AG04450 (cell line): ENCODE results near the gene PLCD3. TPM values are rescaled to one million over a fixed set of nuclear protein-coding genes. Genes with fewer than 3 reads are reported as not detected.

Source experiments
- CTCF ChIA-PET: fragments of 300-600, 350-600 bp; formaldehyde crosslinking; extraction: SDS; loops from one replicate; lab custom pipeline; 2022; ENCODE audit warnings: antibody characterized with exemption, inconsistent platforms; lab: Charles Lee
- POLR2A ChIA-PET: fragments of 350-600 bp; formaldehyde crosslinking; extraction: SDS; loops from one replicate; lab custom pipeline; 2021; ENCODE audit warnings: antibody characterized with exemption, inconsistent platforms; lab: Yijun Ruan, JAX
- DNase-seq: peaks from one replicate; pipeline ENCODE4 v3.0.0-alpha.2; 2011; ENCODE audit warnings: low read depth, low spot score
- H3K27ac ChIP-seq: one replicate; pipeline ENCODE4 v1.5.1; 2012; ENCODE audit warnings: low read depth, low read length, control low read depth
- H3K27me3 ChIP-seq: one replicate; pipeline ENCODE4 v1.6.0; 2012; ENCODE audit warnings: low read length; ENCODE audit not compliant: control insufficient read depth, insufficient read depth
- H3K4me3 ChIP-seq: 2 replicates; pipeline ENCODE4 v1.5.1; 2011; ENCODE audit warnings: mild to moderate bottlenecking, low read depth, low read length, control low read depth
- H3K9me3 ChIP-seq: 2 replicates; pipeline ENCODE4 v1.5.1; 2012; ENCODE audit warnings: low read length; ENCODE audit not compliant: control insufficient read depth, insufficient read depth
- CTCF ChIP-seq: IDR thresholded peaks from 2 replicates; pipeline ENCODE4 v1.5.1; 2011; ENCODE audit warnings: low read depth, low read length, control low read depth, inconsistent platforms
- polyA minus RNA-seq: library from RNA; depleted of rRNA, polyadenylated mRNA; stranded (reverse); fragments of >200 nt; gene quantifications from 2 replicates; pipeline ENCODE4 v1.2.3, GENCODE V29; 2011; rRNA and poly(A)+ RNA removed
- polyA plus RNA-seq: library from polyadenylated mRNA; depleted of rRNA; stranded (reverse); fragments of >200 nt; gene quantifications from 2 replicates; pipeline ENCODE4 v1.2.3, GENCODE V29; 2011; rRNA removed

The PLCD3 gene
- polyA plus RNA-seq (28.2 and 42.3 TPM in 2 replicates), polyA minus RNA-seq (64.1 and 86.5 TPM in 2 replicates)

GRCh38 chr17:45132320-45132571, at the start of gene PLCD3:
Gene PLCD3, minus strand, starts transcription at chr17:45132515. Its CDS starts 105 bp downstream, at chr17:45132410.
- ChIA-PET POLR2A (interaction anchor here (0.9 kb wide), 1 partner anchor 29 kb away, joined by 5 read pairs; the partner anchor contains the start of gene HEXIM2), CTCF (interaction anchor here (0.5 to 4.5 kb wide), 6 partner anchors 8 to 66 kb away, joined by 3 to 181 read pairs (median 4); partner anchors contain the start of gene HEXIM1)
- peak within 1 kb of the TSS; percentile 93 for H3K27ac ChIP-seq
- no peaks in the 10 kb centered on the region; the same call in 1 of the 2 replicates for H3K9me3 ChIP-seq
- no peak for DNase-seq
- no peaks in the 10 kb centered on the region for H3K27me3 ChIP-seq
- no peak for TF ChIP-seq CTCF
- peak within 1 kb of the TSS; percentile 83 for H3K4me3 ChIP-seq

- no peaks in the 10 kb centered on the region for H3K9me3 ChIP-seq
- H3K27me3 ChIP-seq = no peaks in the 10 kb centered on the region
- no peak for TF ChIP-seq CTCF
- H3K4me3 ChIP-seq = no peak overlapping the region
- CTCF ChIA-PET = interaction anchor here (1.4 to 3.2 kb wide), 2 partner anchors 21 to 42 kb away, joined by 5 to 25 read pairs; partner anchors contain the start of gene ACBD4
- no peak overlapping the region for H3K27ac ChIP-seq
- no peak for DNase-seq
- POLR2A ChIA-PET = no interaction called here
Measured at GRCh38 chr17:45177563-45177962, 45.2 kb upstream of the PLCD3 start.

DNA sequence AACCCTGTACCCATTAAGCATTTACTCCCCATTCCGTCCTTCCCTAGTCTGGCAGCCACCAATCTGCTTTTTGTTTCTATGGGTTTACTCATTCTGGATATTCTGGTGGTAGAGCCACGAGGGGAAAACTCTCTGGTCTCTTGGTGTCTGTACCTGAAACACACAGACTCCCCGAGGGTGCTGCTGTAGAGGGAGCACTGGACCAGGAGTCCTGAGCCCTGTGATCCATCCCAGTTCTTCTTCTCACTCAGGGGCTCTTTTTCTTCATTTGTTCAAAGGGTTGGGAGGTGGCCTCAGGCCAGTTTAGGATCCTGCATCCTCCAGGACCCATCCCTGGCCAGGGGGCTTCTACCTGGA, 43.4 kb upstream of the PLCD3 start:
- CTCF ChIA-PET = interaction anchor here (0.7 to 3.2 kb wide), 4 partner anchors 22 to 40 kb away, joined by 4 to 25 read pairs (median 12); partner anchors contain the start of gene ACBD4
- no peak for DNase-seq
- H3K27ac ChIP-seq = peak overlapping the region; percentile 39

DNA sequence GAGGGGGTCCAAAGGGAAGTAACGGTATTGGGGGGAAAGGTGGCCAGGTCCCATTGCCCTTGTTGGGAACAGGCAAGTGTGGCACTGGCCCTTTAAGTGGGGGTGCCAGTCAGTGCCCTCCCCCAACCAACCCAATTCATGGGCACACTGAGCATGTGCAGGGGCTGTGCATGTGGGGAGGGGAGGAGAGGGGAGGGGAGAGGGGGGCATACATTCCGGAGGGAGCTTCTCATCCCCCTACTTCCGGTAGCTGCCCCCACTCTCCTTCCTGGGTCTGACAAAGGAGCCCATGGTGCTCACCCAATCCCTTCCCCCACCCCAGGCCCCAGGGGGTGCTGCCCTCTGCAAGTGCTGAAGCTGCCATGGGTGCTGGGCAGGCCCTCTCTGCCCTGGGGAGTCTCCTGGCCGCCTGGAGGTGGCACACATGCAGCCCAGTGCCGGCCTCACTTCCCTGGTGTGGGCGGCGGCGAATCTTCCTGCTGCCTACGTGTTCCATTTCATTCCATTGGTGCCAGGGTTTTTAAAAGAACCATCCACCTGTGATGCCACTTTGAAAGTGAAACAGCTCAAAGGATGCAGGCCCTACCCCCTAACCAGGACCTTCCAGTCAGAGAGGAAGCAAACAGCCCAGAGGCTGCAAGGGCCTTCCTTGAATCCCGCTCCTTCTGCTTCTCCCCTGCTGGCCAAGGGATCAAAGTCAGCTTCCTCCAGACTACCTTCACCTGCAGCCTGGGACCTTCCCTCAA, 40.4 kb upstream of the PLCD3 start:
- Histone ChIP-seq H3K4me3 (0 out of 2 replicates have a peak overlapping the region, but pooled peaks have one; percentile 10), H3K27me3 (no peaks in the 10 kb centered on the region), H3K9me3 (no peaks in the 10 kb centered on the region; the same call in 1 of the 2 replicates), H3K27ac (peak overlapping the region; percentile 75)
- DNase-seq = no peak
- no peak for TF ChIP-seq CTCF
- POLR2A ChIA-PET = interaction anchor here (0.5 to 5.4 kb wide), 5 partner anchors 11 to 1246 kb away, joined by 3 to 73 read pairs (median 6); partner anchors contain the start of genes HEXIM1 and HEXIM2
- CTCF ChIA-PET = interaction anchor here (0.7 to 4.8 kb wide), 6 partner anchors 14 to 77 kb away, joined by 3 to 42 read pairs (median 8); partner anchors contain the start of gene ACBD4

More for the DNA sequence above, 43.4 kb upstream of the PLCD3 start:
- TF ChIP-seq CTCF = no peak
- Histone ChIP-seq H3K9me3 (no peaks in the 10 kb centered on the region), H3K4me3 (no peak overlapping the region), H3K27me3 (no peaks in the 10 kb centered on the region)
- POLR2A ChIA-PET = interaction anchor here (0.7 to 1.4 kb wide), 4 partner anchors 14 to 27 kb away, joined by 3 to 23 read pairs (median 6); partner anchors contain the start of genes HEXIM1 and HEXIM2
